Measurements from ENCODE around the gene GGTLC2.

GRCh38 chr22:22692707-22693530 lies 48.5 kb downstream of the GGTLC2 start:
- TF ChIP-seq, protein P1, sequence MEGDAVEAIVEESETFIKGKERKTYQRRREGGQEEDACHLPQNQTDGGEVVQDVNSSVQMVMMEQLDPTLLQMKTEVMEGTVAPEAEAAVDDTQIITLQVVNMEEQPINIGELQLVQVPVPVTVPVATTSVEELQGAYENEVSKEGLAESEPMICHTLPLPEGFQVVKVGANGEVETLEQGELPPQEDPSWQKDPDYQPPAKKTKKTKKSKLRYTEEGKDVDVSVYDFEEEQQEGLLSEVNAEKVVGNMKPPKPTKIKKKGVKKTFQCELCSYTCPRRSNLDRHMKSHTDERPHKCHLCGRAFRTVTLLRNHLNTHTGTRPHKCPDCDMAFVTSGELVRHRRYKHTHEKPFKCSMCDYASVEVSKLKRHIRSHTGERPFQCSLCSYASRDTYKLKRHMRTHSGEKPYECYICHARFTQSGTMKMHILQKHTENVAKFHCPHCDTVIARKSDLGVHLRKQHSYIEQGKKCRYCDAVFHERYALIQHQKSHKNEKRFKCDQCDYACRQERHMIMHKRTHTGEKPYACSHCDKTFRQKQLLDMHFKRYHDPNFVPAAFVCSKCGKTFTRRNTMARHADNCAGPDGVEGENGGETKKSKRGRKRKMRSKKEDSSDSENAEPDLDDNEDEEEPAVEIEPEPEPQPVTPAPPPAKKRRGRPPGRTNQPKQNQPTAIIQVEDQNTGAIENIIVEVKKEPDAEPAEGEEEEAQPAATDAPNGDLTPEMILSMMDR (IDR thresholded peaks at IDR 0.05): peak in 5 of 6 experiments; percentile 13 to 64 (median 44)
- TF ChIP-seq POLR2AphosphoS5 (IDR thresholded peaks at IDR 0.05) (no peak), POLR2A (IDR thresholded peaks at IDR 0.05) (no peak)
